ENCODE results near the gene FBXO44.
A peak's percentile ranks its signal among the peaks of the same experiment; 100 is the strongest.
"Not testable (repeated sequence)": the region's sequence is repeated elsewhere in the genome, so short reads cannot be mapped to it uniquely, and the experiment has no call there.

Gene FBXO44, protein sequence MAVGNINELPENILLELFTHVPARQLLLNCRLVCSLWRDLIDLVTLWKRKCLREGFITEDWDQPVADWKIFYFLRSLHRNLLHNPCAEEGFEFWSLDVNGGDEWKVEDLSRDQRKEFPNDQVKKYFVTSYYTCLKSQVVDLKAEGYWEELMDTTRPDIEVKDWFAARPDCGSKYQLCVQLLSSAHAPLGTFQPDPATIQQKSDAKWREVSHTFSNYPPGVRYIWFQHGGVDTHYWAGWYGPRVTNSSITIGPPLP

DNA sequence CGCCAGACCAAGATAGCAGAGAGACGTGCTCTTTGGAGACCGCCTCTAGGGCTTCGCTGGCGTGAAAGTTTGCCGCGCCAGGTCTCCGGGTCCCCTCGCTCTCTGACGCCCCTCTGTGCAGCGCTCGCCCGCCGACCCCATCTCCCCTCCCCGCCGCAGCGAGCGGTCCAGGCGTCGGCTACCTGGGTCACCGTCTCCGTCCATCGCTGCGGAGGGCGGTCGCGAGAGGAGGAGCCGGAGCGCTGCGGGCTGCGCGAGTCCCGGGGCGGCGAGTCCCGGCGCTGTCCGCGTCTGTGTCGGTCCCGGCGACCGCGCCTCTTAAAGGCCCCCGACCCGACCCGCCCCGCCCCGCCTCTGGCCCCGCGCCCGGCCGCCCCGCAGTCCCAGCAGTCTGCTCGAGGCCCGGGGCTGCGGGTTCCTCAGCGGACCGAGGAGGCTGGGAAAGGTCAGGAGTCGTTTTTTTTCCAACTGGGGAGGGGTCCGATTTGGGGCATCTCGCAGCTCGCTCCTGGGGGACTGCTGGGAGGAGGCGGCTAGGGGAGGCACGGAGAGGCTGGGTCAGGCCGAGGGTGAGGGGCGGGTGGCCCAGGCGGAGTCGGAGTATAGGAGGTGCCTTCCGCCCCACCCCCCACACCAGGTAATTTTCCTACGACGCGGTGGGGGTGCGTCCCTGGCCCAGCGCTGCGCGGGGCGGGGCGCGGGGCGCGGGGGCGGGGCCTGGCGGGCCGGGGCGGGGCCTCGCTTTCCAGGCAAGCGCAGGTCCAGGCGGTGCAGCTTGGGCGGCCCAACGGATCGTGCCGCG lies at the start of gene FBXO44, which contains the start of gene FBXO2:
Gene FBXO44, plus strand, starts transcription at position 741 of the 802 bp plus-strand sequence. CDS start 959 bp downstream, outside the sequence.
Gene FBXO2, minus strand, starts transcription at position 293 of the 802 bp plus-strand sequence. Its CDS starts 89 bp downstream, at position 204.
- DNase-seq (ENCODE audit: low read depth in 2 of 2): peak; percentile 48 to 55

DNA sequence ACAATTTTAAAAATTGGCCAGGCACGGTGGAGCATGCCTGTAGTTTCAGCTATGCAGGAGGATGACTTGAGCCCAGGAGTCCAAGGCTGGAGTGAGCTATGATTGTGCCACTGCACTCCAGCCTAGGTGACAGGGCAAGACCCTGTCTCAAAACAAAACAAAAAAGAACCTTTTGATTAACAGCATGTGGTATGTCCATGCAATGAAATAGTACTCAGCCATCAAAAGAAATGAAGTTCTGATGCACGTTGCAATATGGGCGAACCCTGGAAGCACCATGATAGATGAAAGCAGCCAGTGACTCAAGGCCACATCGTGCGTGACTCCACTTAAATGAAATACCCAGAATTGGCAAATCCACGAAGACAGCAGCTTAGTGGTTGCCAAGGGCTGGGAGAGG lies 47.9 kb upstream of the FBXO44 start:
- no peak for DNase-seq (ENCODE audit: low read depth in 2 of 2)

DNA sequence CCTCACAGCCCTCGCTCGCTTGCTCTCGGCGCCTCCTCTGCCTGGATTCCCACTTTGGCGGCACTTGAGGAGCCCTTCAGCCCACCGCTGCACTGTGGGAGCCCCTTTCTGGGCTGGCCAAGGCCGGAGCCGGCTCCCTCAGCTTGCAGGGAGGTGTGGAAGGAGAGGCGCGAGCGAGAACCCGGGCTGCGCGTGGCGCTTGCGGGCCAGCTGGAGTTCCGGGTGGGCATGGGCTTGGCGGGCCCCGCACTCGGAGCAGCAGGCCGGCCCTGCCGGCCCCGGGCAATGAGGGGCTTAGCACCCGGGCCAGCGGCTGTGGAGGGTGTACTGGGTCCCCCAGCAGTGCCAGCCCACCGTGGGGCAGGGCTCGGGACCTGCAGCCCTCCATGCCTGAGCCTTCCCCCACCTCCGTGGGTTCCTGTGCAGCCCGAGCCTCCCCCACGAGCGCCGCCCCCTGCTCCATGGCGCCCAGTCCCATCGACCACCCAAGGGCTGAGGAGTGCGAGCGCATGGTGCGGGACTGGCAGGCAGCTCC lies 46.0 kb upstream of the FBXO44 start:
- not testable (repeated sequence) for DNase-seq (ENCODE audit: low read depth in 2 of 2)

DNA sequence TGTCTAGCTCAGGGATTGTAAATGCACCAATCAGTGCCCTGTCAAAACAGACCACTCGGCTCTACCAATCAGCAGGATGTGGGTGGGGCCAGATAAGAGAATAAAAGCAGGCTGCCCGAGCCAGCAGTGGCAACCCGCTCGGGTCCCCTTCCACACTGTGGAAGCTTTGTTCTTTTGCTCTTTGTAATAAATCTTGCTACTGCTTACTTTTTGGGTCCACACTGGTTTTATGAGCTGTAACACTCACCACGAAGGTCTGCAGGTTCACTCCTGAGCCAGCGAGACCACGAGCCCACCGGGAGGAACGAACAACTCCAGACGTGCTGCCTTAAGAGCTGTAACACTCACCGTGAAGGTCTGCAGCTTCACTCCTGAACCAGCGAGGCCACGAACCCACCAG lies 45.3 kb upstream of the FBXO44 start:
- not testable (repeated sequence) for DNase-seq (ENCODE audit: low read depth in 2 of 2)

DNA sequence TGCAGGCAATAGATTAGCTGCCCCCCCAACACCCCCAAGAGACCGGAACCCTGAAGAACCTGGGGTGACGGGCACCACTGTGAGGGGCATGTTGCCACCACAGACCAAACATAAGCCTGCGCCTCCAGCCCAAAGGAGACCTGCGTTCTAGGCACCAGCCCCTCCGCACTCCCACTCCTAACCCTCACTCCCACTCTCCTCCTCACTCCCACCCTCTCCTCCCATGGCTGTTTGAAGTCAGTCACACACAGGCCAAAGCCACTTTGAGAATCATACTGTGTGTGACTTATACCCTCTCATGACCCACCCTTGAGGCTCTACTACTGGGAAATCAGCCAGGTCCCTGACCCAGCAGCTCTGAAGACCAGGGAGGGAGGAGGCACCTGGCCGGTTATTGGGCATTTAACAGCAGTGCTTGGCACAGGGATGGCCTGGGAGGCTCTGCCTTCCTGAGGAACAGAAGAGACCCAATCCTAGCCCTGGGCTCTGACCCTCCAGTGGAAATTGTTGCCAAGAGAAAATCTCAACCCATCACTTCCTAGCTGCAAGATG lies 44.0 kb upstream of the FBXO44 start:
- DNase-seq (ENCODE audit: low read depth in 2 of 2): no peak

DNA sequence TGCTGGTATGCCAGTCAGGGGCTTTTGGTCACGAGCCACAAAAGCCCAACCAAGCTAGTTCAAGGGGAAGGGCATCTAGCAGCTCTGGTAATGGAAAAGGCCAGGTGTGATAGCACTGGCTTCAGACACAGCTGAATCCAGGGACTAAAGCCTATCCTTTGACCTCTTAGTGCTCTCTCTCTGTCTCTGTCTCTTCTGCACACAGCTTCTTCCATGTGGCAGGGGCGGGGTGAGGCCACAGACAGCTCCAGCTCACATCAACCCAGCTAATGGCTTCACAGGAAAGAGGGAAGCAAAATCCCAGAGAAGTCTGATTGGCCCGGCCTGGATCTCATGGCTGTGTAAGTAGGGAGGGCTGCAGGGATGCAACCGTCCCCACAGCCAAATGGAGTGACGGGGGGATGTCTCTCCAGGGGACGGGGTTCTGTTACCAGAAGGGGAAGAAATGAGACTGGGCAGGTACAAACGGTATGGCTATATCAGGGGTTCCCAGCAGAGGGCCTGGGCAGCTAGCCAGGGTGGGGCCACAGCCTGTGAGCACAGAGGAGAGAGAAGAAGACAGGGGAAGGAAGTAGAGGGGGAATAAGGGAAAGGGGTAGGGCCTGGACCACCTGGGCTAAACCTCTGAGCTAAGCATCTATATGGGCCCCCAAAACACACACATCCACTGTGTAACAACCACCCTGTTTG lies 42.9 kb upstream of the FBXO44 start:
- DNase-seq (ENCODE audit: low read depth in 2 of 2): no peak

DNA sequence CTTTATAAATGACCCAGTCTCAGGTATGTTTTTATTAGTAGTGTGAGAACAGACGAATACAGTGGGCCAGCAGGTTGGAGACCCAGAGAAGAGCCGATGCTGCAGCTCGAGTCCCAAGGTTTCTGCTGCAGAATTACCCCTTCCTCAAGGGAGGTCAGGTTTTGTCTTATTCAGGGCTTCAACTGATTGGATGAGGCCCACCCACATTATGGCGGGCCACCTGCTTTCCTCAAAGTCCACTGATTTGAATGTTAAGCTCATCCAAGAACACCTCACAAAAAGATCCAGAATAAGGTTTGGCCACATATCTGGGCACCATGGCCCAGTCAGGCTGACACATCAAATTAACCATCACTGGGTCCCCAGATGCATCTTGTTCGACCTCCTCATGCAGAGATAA lies 41.3 kb upstream of the FBXO44 start:
- DNase-seq (ENCODE audit: low read depth in 2 of 2): no peak

DNA sequence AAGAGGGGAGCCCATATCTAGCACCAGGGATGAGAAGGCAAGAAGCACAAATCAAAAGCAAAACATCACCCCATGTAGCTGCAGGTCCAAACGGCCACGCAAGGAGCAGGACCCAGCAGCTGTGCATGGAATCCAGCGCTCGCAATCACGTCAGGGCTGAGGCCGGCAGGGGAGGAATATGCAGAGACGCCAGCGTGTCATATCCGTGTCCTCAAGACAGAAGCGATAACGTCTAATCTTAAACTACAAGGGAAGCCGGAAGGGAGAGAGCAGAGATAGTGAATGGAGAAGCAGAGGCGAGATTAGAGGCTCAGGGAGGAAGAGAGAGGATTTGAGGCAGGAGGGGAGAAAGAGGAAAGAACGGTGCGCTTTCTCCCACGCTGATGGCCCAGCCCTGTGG lies 39.6 kb upstream of the FBXO44 start:
- no peak for DNase-seq (ENCODE audit: low read depth in 2 of 2)

DNA sequence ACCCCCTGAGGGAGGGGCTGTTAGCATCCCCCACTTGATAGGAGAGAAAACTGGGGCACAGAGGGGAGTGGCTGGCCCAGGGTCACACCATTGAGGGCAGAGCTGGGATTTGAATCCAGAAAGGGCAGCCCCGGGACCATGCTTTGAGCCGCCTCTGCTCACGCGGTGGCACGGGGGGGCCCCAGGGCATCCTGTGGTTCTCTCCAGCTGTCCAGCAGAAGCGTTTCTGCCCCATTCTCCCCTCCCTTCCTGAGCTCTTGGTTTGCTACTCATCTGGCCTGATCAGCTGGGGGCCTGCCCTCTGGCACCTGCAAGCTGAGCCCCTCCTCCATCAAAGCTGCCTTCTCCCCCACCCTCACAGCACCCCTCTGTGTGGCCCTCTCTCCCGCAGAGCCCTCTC lies 37.9 kb upstream of the FBXO44 start:
- DNase-seq (ENCODE audit: low read depth in 2 of 2): no peak

DNA sequence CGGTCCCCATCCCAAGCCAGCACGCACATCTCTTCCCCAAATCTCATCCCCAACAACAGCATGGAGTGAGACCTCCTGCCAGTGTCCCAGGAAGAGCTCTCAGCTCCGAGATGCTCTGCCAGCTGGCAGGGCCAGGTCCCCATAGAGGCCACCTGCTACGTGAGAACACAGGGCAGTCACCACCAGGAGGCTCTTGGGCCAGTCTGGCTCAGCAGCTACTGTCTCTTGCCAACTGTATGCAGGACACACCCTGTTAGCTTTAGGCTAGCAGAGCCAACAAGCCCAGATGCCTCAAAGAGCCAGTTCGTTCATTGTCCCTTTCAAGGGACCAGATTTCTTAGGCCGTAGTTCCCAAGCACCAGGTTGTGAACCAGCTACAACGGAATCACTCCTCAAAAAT lies 37.4 kb upstream of the FBXO44 start:
- no peak for DNase-seq (ENCODE audit: low read depth in 2 of 2)

DNA sequence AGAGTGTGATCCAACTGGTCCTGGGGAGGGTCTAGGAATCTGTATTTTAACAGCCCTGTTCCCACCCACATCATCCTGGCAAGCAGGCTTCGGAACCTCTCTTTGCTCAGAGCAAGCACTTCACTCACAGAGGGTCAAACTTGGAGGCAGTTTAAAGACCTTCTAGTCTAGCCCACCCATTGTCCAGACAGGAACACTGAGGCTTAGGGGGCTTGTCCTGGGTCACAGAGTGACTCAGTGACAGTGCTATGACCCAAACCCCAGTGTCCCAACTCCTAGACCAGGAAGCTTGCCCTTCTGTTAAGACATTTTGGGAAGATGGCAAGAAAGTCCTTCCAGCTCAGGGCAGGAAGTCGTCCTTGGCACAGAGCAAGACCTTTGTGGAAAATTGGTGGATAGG lies 36.9 kb upstream of the FBXO44 start:
- no peak for DNase-seq (ENCODE audit: low read depth in 2 of 2)

DNA sequence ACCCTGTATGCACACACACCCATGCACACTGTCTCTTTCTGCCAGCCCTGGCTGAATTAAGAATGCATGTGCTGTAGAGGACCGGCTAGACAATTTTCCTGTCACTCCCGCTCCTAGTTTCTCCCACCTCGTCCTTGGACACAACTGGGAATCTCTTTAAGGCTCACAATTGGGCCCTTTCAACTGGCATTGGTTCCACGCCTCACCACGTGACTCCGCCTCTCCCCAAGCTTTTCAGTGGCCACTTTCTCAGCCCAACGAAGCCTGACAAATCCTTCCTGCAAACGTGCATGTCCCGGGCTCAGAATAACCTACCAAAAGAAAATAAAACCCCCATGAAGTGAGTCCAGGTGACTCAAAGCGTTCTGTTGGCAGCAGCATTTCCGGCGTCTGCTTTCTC lies 34.3 kb upstream of the FBXO44 start:
- no peak for DNase-seq (ENCODE audit: low read depth in 2 of 2)

DNA sequence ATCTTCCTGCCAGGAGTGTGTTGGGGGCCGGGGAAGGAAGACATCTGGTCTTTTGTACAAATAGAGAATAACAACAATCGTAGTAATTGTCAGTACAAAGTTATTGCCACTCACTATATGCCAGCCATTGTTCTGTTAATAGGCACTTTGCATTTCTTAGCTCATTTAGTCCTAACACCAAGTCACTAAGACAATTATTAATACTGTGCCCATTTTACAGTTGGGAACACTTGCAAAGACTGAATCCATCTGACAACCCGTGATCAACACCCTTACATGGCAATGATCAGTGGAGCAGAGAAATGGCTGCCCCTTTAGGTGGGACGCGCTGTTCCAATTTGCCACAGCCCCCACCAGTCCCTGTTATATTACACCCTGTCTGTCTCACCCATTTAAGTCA lies 33.8 kb upstream of the FBXO44 start:
- DNase-seq (ENCODE audit: low read depth in 2 of 2): no peak

DNA sequence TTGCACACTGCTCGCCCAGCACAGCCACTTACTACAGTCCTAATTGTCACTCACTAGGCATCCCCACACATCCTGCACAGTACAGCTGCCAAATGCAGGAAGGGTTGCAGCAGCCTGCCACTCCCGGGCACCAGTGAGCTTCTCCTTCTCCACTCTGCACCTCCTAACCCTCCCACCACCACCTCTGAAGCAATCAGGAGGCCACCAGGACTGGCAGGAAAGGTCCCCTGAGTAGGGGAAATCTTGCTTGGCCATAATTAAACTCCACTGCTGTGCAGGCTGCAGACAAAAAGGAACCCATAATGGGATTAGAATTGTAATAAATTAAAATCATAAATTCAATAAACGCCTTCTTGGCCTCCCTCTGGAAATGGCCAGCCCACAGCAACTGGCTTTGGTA lies 32.3 kb upstream of the FBXO44 start:
- no peak for DNase-seq (ENCODE audit: low read depth in 2 of 2)

DNA sequence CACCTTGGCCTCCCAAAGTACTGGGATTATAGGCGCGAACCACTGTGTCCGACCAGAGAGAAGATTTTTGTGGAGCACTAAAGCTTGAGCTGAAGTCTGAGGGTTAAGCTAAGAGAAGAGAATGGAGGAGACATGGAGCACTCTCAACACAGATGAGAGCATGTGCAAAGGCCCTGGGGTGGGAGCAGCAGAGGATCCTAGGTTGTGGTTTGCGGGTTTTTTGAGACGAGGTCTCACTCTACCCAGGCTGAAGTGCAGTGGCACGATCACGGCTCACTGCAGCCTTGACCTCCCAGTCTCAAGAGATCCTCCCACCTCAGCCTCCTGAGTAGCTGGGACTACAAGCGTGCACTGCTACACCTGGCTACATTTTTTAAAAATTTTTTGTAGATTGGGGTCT lies 31.0 kb upstream of the FBXO44 start:
- no peak for DNase-seq (ENCODE audit: low read depth in 2 of 2)

DNA sequence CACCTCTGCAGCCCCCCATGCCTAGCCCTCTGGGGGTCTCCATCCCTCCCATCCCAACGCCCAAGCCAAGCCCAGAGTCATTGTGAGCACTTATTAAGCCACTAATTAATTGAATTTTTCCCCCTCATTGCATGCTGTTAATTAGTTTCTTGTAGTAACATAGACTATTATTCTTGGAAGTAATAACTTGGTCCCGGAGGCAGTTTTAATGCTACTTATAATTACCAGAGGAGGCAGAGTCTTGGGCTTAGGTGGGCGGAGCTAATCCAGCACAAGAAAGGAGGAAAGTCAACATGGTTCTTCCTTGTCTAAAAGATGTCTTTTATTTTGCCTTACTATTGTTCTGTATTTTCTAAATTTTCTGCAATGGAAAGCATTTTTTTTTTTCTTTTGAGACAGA lies 28.1 kb upstream of the FBXO44 start:
- DNase-seq (ENCODE audit: low read depth in 2 of 2): no peak

DNA sequence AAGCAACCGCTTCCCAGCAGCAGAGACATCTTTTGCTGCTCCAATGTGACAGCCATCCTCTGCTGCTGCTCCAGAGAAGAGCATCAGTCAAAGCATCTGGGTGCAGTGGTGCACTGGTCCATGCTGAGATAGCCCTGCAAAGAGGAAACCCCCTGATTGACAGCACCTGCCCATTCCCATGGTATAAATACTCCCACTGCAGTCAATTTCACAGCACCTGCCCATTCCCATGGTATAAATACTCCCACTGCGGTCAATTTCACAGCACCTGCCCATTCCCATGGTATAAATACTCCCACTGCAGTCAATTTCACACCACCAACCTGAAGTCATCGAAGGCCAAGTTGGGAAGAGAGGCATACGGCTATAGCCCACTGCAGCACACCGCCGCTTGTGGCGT lies 25.9 kb upstream of the FBXO44 start:
- DNase-seq (ENCODE audit: low read depth in 2 of 2): no peak

DNA sequence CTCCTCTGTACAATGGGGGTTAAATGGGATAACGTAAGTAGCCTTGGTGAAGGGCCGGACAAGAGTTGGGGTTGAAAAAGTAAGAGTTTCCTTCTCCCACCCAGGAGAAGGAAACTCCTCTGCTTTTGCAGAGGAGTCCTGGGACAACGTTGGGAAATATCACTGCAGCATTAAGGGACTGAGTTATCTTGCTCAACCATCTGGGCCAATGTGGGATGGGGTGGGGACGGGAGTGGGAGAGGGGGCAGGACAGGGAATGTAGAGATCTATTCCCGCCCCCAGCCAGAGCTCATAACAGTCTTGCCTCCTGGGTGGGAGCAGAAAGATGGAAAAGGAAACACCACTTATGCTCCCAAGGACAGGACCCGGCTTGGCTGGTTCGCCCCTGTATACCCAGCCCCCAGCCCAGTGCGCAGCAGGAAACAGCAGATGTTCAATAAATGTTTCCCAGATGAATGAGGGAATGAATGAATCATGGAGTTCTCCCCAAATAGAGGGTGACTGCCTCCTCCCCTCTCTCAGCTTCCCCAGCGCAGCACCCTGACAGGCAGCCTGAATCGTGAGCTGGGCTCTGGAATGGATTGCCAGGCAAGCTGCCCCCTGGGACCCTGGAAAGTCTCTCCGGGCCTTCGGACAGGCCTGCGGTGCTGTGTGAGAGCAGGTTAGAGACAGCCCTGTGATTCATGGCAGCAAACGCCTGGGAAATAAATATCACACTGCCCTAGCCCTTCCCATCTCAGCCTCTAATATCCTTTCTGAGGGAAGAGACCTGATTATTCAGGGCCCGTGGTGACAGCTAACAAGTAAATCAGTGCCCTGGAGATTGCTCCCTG lies 25.3 kb upstream of the FBXO44 start:
- DNase-seq (ENCODE audit: low read depth in 2 of 2): no peak

DNA sequence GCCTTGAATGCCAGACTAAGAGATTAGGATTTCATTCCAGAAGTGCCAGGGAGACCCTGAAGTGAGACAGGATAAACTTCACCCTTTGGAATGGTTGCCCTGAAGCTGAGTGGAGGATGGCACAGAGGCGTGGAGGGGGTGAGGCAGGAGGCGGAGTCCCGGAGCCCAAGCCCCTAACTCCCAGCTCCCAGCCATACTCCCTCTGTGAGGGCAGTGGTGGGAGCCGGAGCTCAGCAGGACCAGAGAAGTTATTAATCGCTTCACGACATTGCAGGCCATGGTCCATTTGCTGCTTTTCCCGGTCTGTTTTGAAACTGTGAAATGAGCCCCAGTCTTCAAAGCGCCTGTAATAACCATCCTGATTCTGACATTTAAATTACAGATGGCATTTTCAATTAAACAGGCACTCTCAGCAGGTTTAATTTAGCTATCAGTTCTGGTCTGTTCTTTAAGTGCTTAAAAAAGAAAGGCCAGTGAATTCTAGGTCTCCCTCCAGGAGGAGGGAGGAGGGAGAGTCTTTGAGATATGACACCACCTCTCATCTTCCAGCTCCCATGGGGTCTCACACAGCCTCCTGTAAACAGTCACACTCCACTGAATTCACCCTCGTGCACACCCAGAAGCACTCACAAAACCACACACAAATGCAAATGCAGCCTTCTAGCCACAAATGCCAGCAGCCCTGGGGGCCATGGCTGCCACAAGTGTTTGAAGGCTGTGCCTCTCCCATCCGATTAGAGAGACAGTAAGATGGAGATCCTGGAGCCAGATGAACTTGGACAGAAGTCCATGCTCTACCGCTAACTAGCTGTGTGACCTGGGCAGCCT lies 20.1 kb upstream of the FBXO44 start:
- DNase-seq (ENCODE audit: low read depth in 2 of 2): no peak

DNA sequence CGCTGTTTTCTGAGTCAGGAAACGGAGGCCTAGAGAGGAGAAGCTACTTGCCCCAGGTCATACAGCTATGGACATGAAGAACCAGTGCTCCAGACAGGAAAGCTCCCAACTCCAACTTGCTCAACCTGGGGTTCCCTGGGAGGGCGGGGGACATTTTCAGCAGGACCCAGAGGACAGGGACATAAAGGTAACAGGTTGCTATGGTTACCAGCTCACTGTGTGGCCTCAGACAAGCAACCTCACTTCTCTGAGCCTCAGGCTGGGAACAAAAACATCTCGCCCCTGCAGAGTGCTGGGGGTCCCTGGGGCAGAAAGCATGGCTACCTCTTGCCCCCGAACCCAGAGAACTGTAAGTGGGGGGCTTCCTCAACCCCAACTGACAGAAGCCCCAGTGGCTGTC lies 16.6 kb upstream of the FBXO44 start:
- DNase-seq (ENCODE audit: low read depth in 2 of 2): no peak

Data from stimulated activated CD4-positive, alpha-beta T cell treated with anti-CD3 and anti-CD28 coated beads, Interleukin-12 subunit alpha, Interleukin-12 subunit beta, amount 100 ng/mL, for 24 hours (primary cell).